ENCODE results near the gene WNT11.

Gene WNT11

GRCh38 chr11:76155500-76156227 lies 50.6 kb downstream of the WNT11 start:
- Histone ChIP-seq H3K9ac (ENCODE audit: low read length) (no peak overlapping the region), H3K36me3 (ENCODE audit: insufficient read depth, low read length) (no peaks in the 10 kb centered on the region), H3K27me3 (ENCODE audit: control insufficient read depth in 1 of 2, insufficient read depth in 2 of 2, low read length in 2 of 2) (no peaks in the 10 kb centered on the region), H3K4me1 (ENCODE audit: insufficient read depth, low read length) (peaks cover 13% of the 10 kb centered on the region), H3K4me3 (ENCODE audit: low read depth in 1 of 2, low read length in 2 of 2) (no peak overlapping the region), H3K9me3 (ENCODE audit: low read length) (no peaks in the 10 kb centered on the region), H3K27ac (ENCODE audit: low read depth, low read length) (no peak overlapping the region)

- H3K4me1 ChIP-seq (ENCODE audit: insufficient read depth, low read length): peaks cover 13% of the 10 kb centered on the region
- H3K9ac ChIP-seq (ENCODE audit: low read length): no peak overlapping the region
- no peaks in the 10 kb centered on the region for H3K9me3 ChIP-seq (ENCODE audit: low read length)
- H3K27ac ChIP-seq (ENCODE audit: low read depth, low read length): no peak overlapping the region
- H3K36me3 ChIP-seq (ENCODE audit: insufficient read depth, low read length): no peaks in the 10 kb centered on the region
- no peak overlapping the region for H3K4me3 ChIP-seq (ENCODE audit: low read depth in 1 of 2, low read length in 2 of 2)
- H3K27me3 ChIP-seq (ENCODE audit: control insufficient read depth in 1 of 2, insufficient read depth in 2 of 2, low read length in 2 of 2): no peaks in the 10 kb centered on the region
These were observed 52.8 kb downstream of the WNT11 start for GRCh38 chr11:76153571-76153923.

- peak overlapping the region in 1 of 2 donors; percentile 39 for H3K4me3 ChIP-seq (ENCODE audit: low read depth in 1 of 2, low read length in 2 of 2)
- no peak overlapping the region for H3K9ac ChIP-seq (ENCODE audit: low read length)
- H3K36me3 ChIP-seq (ENCODE audit: insufficient read depth, low read length): no peaks in the 10 kb centered on the region
- no peak overlapping the region for H3K27ac ChIP-seq (ENCODE audit: low read depth, low read length)
- no peaks in the 10 kb centered on the region for H3K27me3 ChIP-seq (ENCODE audit: control insufficient read depth in 1 of 2, insufficient read depth in 2 of 2, low read length in 2 of 2)
- no peaks in the 10 kb centered on the region for H3K9me3 ChIP-seq (ENCODE audit: low read length)
- H3K4me1 ChIP-seq (ENCODE audit: insufficient read depth, low read length): peaks cover 13% of the 10 kb centered on the region
These were observed 53.3 kb downstream of the WNT11 start for GRCh38 chr11:76152741-76153570.

GRCh38 chr11:76152086-76152681 lies 54.1 kb downstream of the WNT11 start:
- H3K9ac ChIP-seq (ENCODE audit: low read length): no peak overlapping the region

GRCh38 chr11:76151556-76152085 lies 54.7 kb downstream of the WNT11 start:
- peaks cover 13% of the 10 kb centered on the region for H3K4me1 ChIP-seq (ENCODE audit: insufficient read depth, low read length)
- H3K4me3 ChIP-seq (ENCODE audit: low read depth in 1 of 2, low read length in 2 of 2): peak overlapping the region in 1 of 2 donors; percentile 39
- no peak overlapping the region for H3K9ac ChIP-seq (ENCODE audit: low read length)
- H3K27me3 ChIP-seq (ENCODE audit: control insufficient read depth in 1 of 2, insufficient read depth in 2 of 2, low read length in 2 of 2): no peaks in the 10 kb centered on the region
- no peaks in the 10 kb centered on the region for H3K36me3 ChIP-seq (ENCODE audit: insufficient read depth, low read length)
- no peaks in the 10 kb centered on the region for H3K9me3 ChIP-seq (ENCODE audit: low read length)
- no peak overlapping the region for H3K27ac ChIP-seq (ENCODE audit: low read depth, low read length)

More at GRCh38 chr11:76152086-76152681, 54.1 kb downstream of the WNT11 start:
- no peak overlapping the region for H3K27ac ChIP-seq (ENCODE audit: low read depth, low read length)
- H3K27me3 ChIP-seq (ENCODE audit: control insufficient read depth in 1 of 2, insufficient read depth in 2 of 2, low read length in 2 of 2): no peaks in the 10 kb centered on the region
- no peaks in the 10 kb centered on the region for H3K36me3 ChIP-seq (ENCODE audit: insufficient read depth, low read length)
- peaks cover 13% of the 10 kb centered on the region for H3K4me1 ChIP-seq (ENCODE audit: insufficient read depth, low read length)
- no peaks in the 10 kb centered on the region for H3K9me3 ChIP-seq (ENCODE audit: low read length)
- H3K4me3 ChIP-seq (ENCODE audit: low read depth in 1 of 2, low read length in 2 of 2): peak overlapping the region; percentile 34 to 39

- Histone ChIP-seq H3K4me3 (ENCODE audit: low read depth in 1 of 2, low read length in 2 of 2) (no peak overlapping the region), H3K36me3 (ENCODE audit: insufficient read depth, low read length) (no peaks in the 10 kb centered on the region), H3K27me3 (ENCODE audit: control insufficient read depth in 1 of 2, insufficient read depth in 2 of 2, low read length in 2 of 2) (no peaks in the 10 kb centered on the region), H3K9me3 (ENCODE audit: low read length) (no peaks in the 10 kb centered on the region), H3K4me1 (ENCODE audit: insufficient read depth, low read length) (peaks cover 13% of the 10 kb centered on the region), H3K27ac (ENCODE audit: low read depth, low read length) (no peak overlapping the region), H3K9ac (ENCODE audit: low read length) (no peak overlapping the region)
These were observed 56.2 kb downstream of the WNT11 start for GRCh38 chr11:76150141-76150540.

- Histone ChIP-seq H3K27me3 (ENCODE audit: control insufficient read depth in 1 of 2, insufficient read depth in 2 of 2, low read length in 2 of 2) (no peaks in the 10 kb centered on the region), H3K4me3 (ENCODE audit: low read depth in 1 of 2, low read length in 2 of 2) (no peak overlapping the region), H3K36me3 (ENCODE audit: insufficient read depth, low read length) (no peaks in the 10 kb centered on the region), H3K9ac (ENCODE audit: low read length) (no peak overlapping the region), H3K9me3 (ENCODE audit: low read length) (no peaks in the 10 kb centered on the region), H3K27ac (ENCODE audit: low read depth, low read length) (no peak overlapping the region), H3K4me1 (ENCODE audit: insufficient read depth, low read length) (peaks cover 13% of the 10 kb centered on the region)
These were observed 56.6 kb downstream of the WNT11 start for GRCh38 chr11:76149713-76150112.

GRCh38 chr11:76148941-76149613 lies 57.2 kb downstream of the WNT11 start:
- Histone ChIP-seq H3K4me3 (ENCODE audit: low read depth in 1 of 2, low read length in 2 of 2) (no peak overlapping the region), H3K4me1 (ENCODE audit: insufficient read depth, low read length) (peaks cover 13% of the 10 kb centered on the region), H3K36me3 (ENCODE audit: insufficient read depth, low read length) (no peaks in the 10 kb centered on the region), H3K9me3 (ENCODE audit: low read length) (no peaks in the 10 kb centered on the region), H3K27me3 (ENCODE audit: control insufficient read depth in 1 of 2, insufficient read depth in 2 of 2, low read length in 2 of 2) (no peaks in the 10 kb centered on the region), H3K9ac (ENCODE audit: low read length) (no peak overlapping the region), H3K27ac (ENCODE audit: low read depth, low read length) (no peak overlapping the region)

- no peak overlapping the region for H3K27ac ChIP-seq (ENCODE audit: low read depth, low read length)
These were observed 58.1 kb downstream of the WNT11 start for GRCh38 chr11:76148231-76148630.

GRCh38 chr11:76147106-76147740 lies 59.1 kb downstream of the WNT11 start:
- no peak overlapping the region for H3K27ac ChIP-seq (ENCODE audit: low read depth, low read length)
- no peak overlapping the region for H3K4me3 ChIP-seq (ENCODE audit: low read depth in 1 of 2, low read length in 2 of 2)
- H3K36me3 ChIP-seq (ENCODE audit: insufficient read depth, low read length): peaks cover 10% of the 10 kb centered on the region
- H3K9me3 ChIP-seq (ENCODE audit: low read length): no peaks in the 10 kb centered on the region
- H3K27me3 ChIP-seq (ENCODE audit: control insufficient read depth in 1 of 2, insufficient read depth in 2 of 2, low read length in 2 of 2): no peaks in the 10 kb centered on the region
- no peak overlapping the region for H3K9ac ChIP-seq (ENCODE audit: low read length)
- peaks cover 6% of the 10 kb centered on the region for H3K4me1 ChIP-seq (ENCODE audit: insufficient read depth, low read length)

More at GRCh38 chr11:76148231-76148630, 58.1 kb downstream of the WNT11 start:
- Histone ChIP-seq H3K27me3 (ENCODE audit: control insufficient read depth in 1 of 2, insufficient read depth in 2 of 2, low read length in 2 of 2) (no peaks in the 10 kb centered on the region), H3K4me1 (ENCODE audit: insufficient read depth, low read length) (peaks cover 13% of the 10 kb centered on the region), H3K36me3 (ENCODE audit: insufficient read depth, low read length) (peaks cover 4% of the 10 kb centered on the region), H3K9me3 (ENCODE audit: low read length) (no peaks in the 10 kb centered on the region), H3K9ac (ENCODE audit: low read length) (no peak overlapping the region), H3K4me3 (ENCODE audit: low read depth in 1 of 2, low read length in 2 of 2) (no peak overlapping the region)

Data from muscle layer of colon (tissue), 2 donors.